HCT116 (cell line): ENCODE results near the gene TRAF5. TPM values are rescaled to one million over a fixed set of nuclear protein-coding genes. Genes with fewer than 3 reads are reported as not detected.

ENCODE experiments used
- ATAC-seq: fragments of 200-7000 bp; cut with Tn5 transposase; 2 replicates; pipeline ENCODE4 v1.9.1; 2020; ENCODE audit warnings: mild to moderate bottlenecking, moderate library complexity
- BruUV-seq: library from RNA; stranded (reverse); fragments of 400-500 nt; replicated peaks from 2 replicates; lab custom pipeline; 2021; lab: Mats Ljungman, UMichigan
- CTCF ChIA-PET: fragments of 300-600 bp; sonication (Branson Sonifier 250); formaldehyde crosslinking; loops from one replicate; lab custom pipeline; 2021; ENCODE audit warnings: antibody characterized with exemption; lab: Charles Lee
- POLR2A ChIA-PET: fragments of 300-600, 350-600 bp; sonication (Branson Sonifier 250); formaldehyde crosslinking; loops from one replicate; lab custom pipeline; 2021; ENCODE audit warnings: antibody characterized with exemption; lab: Charles Lee
- RAD21 ChIA-PET, 2 experiments: fragments of 300-600 bp; sonication (Branson Sonifier 250); formaldehyde crosslinking; loops; one replicate each; lab custom pipeline; 2023; ENCODE audit warnings: low total read pairs in 2 of 2; ENCODE audit not compliant: uncharacterized antibody in 2 of 2, unreplicated experiment in 2 of 2, low non-redundant PET in 1 of 2; lab: Charles Lee
- DNase-seq: peaks from one replicate; pipeline ENCODE4 v3.0.0-alpha.2; 2010; ENCODE audit warnings: low read depth, low spot score
- H2AFZ ChIP-seq: fragments of 200-600 bp; shearing (Covaris generic), sonication (generic); 2 replicates; pipeline ENCODE4 v1.6.1; 2017; ENCODE audit warnings: low read depth, mixed run types, mixed read lengths, antibody characterized with exemption, low read length; ENCODE audit not compliant: poor library complexity, severe bottlenecking
- H3K27ac ChIP-seq: 2 replicates; pipeline ENCODE4 v1.5.1; 2012; ENCODE audit warnings: low read depth, low read length
- H3K27me3 ChIP-seq: fragments of 200-600 bp; sonication (generic); 2 replicates; pipeline ENCODE4 v1.6.1; 2016; ENCODE audit warnings: mixed run types, low read length, mixed read lengths; ENCODE audit not compliant: insufficient read depth
- H3K36me3 ChIP-seq, 2 experiments: fragments of 200-500 bp in 1 of 2; fragments of 200-600 bp in 1 of 2; sonication (Bioruptor generic) in 1 of 2; sonication (generic) in 1 of 2; 2 replicates each; pipeline versions ENCODE4 v1.5.1 to v1.6.1; 2014 to 2016; ENCODE audit warnings: low read length in 2 of 2, inconsistent platforms in 1 of 2, mixed read lengths in 1 of 2, mixed run types in 1 of 2; ENCODE audit not compliant: insufficient read depth in 2 of 2, control insufficient read depth in 1 of 2
- H3K4me1 ChIP-seq, 2 experiments: fragments of 200-600 bp in 1 of 2; sonication (generic) in 1 of 2; 2 replicates each; pipeline versions ENCODE4 v1.5.1 to v1.6.1; 2012 to 2017; ENCODE audit warnings: low read length in 2 of 2, inconsistent platforms in 1 of 2, mild to moderate bottlenecking in 1 of 2, mixed read lengths in 1 of 2, mixed run types in 1 of 2, moderate library complexity in 1 of 2; ENCODE audit not compliant: insufficient read depth in 2 of 2, control insufficient read depth in 1 of 2
- H3K4me2 ChIP-seq: fragments of 200-600 bp; sonication (generic); 2 replicates; pipeline ENCODE4 v1.6.1; 2017; ENCODE audit warnings: mixed run types, low read length, mixed read lengths
- H3K4me3 ChIP-seq, 2 experiments: fragments of 200-600 bp in 1 of 2; sonication (generic) in 1 of 2; replicated peaks in 1 of 2; 2 replicates each; pipeline ENCODE4 v1.5.1; 2011 to 2016; ENCODE audit warnings: low read length in 2 of 2, control low read depth in 1 of 2, low read depth in 1 of 2, mild to moderate bottlenecking in 1 of 2, mixed read lengths in 1 of 2, mixed run types in 1 of 2
- H3K79me2 ChIP-seq: fragments of 200-600 bp; sonication (generic); 2 replicates; pipeline ENCODE4 v1.6.1; 2017; ENCODE audit warnings: mild to moderate bottlenecking, mixed run types, low read length, moderate library complexity, mixed read lengths; ENCODE audit not compliant: insufficient read depth
- H3K9ac ChIP-seq: fragments of 200-600 bp; sonication (generic); 2 replicates; pipeline ENCODE4 v1.6.1; 2016; ENCODE audit warnings: low read length, mixed read lengths
- H3K9me2 ChIP-seq: fragments of 200-600 bp; sonication (generic), shearing (Covaris generic); 2 replicates; pipeline ENCODE4 v1.6.1; 2017; ENCODE audit warnings: mixed run types, mild to moderate bottlenecking, moderate library complexity; ENCODE audit not compliant: insufficient read depth
- H3K9me3 ChIP-seq, 2 experiments: fragments of 200-500 bp in 1 of 2; fragments of 200-600 bp in 1 of 2; sonication (Bioruptor generic) in 1 of 2; sonication (generic) in 1 of 2; 2 replicates each; pipeline ENCODE4 v1.6.1; 2014 to 2017; ENCODE audit warnings: low read length in 2 of 2, mixed read lengths in 2 of 2, inconsistent platforms in 1 of 2, low read depth in 1 of 2, mild to moderate bottlenecking in 1 of 2, mixed run types in 1 of 2, moderate library complexity in 1 of 2; ENCODE audit not compliant: control insufficient read depth in 1 of 2, insufficient read depth in 1 of 2
- H4K20me1 ChIP-seq: fragments of 200-600 bp; sonication (generic), shearing (Covaris generic); 2 replicates; pipeline ENCODE4 v1.6.1; 2017; ENCODE audit warnings: mixed run types, mild to moderate bottlenecking, moderate library complexity; ENCODE audit not compliant: insufficient read depth
- EGR1 ChIP-seq: IDR thresholded peaks from 2 replicates; pipeline ENCODE4 v1.6.1; 2012; ENCODE audit warnings: low read depth
- JUND ChIP-seq: IDR thresholded peaks from 2 replicates; pipeline ENCODE4 v1.6.1; 2012
- RAD21 ChIP-seq: IDR thresholded peaks from 2 replicates; pipeline ENCODE4 v1.6.1; 2012; ENCODE audit warnings: low read depth, mild to moderate bottlenecking
- SP1 ChIP-seq: IDR thresholded peaks from 2 replicates; pipeline ENCODE4 v1.6.1; 2012; ENCODE audit warnings: low read depth
- YY1 ChIP-seq: IDR thresholded peaks from 2 replicates; pipeline ENCODE4 v1.6.1; 2011; ENCODE audit warnings: low read length, low read depth, moderate library complexity, mild to moderate bottlenecking; ENCODE audit not compliant: insufficient replicate concordance; ENCODE audit errors: extremely low read depth
- intact Hi-C: fragments of 100-400 bp; cut with micrococcal nuclease; formaldehyde crosslinking; loops from 2 replicates; pipeline ENCODE4 v1.10.0; 2022
- total RNA-seq: library from RNA; stranded (reverse); gene quantifications from one replicate; pipeline ENCODE4 v1.2.1, GENCODE V29; 2021; ENCODE audit not compliant: unreplicated experiment
- TF ChIP-seq, protein P1 (sequence below), 3 experiments: fragments of 200-600 bp in 1 of 3; sonication (generic) in 1 of 3; IDR thresholded peaks in 2 of 3; conservative IDR thresholded peaks in 1 of 3; 2 replicates each; pipeline ENCODE4 v1.5.1; 2012 to 2017; ENCODE audit warnings: low read depth in 2 of 3, low read length in 2 of 3, antibody characterized with exemption in 1 of 3, borderline replicate concordance in 1 of 3, control low read depth in 1 of 3, mild to moderate bottlenecking in 1 of 3, mixed read lengths in 1 of 3, mixed run types in 1 of 3, moderate library complexity in 1 of 3; ENCODE audit not compliant: insufficient read depth in 1 of 3
- TF ChIP-seq, protein P2 (sequence below): IDR thresholded peaks from 2 replicates; pipeline ENCODE4 v1.6.1; 2012

The TRAF5 gene
- total RNA-seq, 1 experiment from 2014 or later = 6.5 TPM

DNA sequence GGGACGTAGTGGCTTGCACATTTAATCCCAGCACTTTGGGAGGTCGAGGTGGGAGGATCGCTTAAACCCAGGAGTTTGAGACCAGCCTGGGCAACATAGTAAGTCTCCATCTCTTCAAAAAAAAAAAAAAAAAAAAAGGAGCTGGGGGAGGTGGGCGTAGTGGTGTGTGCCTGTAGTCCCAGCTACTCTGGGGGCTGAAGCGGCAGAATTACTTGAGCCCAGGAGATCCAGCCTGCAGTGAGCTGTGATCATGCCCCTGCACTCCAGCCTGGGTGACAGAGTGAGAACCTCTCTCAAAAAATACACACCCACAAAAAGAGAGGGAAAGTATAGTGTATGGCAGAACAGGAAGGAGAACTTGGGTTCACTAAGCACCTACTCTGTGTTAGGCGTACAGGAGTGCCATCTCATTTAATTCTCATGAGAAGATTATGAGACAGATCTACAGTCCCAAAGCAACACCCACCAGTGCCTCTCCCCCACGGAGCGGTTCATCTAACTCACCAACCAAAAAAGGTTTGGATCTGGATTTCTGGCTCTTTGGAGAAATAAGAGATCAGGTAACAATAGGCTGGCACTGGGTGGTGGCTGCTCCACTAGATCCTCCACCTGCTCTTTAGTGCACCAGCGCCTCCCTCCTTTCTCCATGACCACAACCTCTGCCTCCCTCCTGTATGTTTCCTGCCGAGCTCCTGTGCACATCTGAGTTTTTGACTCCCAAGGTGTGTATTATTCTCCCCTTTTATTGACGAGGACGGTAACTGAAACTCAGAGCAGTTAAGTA, 1.4 kb upstream of the TRAF5 start:
- H2AFZ ChIP-seq = no peak overlapping the region
- TF ChIP-seq SP1 (no peak), RAD21 (0 out of 2 replicates have a peak, but pooled peaks have one; percentile 22), JUND (no peak)
- TF ChIP-seq, protein P1, sequence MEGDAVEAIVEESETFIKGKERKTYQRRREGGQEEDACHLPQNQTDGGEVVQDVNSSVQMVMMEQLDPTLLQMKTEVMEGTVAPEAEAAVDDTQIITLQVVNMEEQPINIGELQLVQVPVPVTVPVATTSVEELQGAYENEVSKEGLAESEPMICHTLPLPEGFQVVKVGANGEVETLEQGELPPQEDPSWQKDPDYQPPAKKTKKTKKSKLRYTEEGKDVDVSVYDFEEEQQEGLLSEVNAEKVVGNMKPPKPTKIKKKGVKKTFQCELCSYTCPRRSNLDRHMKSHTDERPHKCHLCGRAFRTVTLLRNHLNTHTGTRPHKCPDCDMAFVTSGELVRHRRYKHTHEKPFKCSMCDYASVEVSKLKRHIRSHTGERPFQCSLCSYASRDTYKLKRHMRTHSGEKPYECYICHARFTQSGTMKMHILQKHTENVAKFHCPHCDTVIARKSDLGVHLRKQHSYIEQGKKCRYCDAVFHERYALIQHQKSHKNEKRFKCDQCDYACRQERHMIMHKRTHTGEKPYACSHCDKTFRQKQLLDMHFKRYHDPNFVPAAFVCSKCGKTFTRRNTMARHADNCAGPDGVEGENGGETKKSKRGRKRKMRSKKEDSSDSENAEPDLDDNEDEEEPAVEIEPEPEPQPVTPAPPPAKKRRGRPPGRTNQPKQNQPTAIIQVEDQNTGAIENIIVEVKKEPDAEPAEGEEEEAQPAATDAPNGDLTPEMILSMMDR (IDR thresholded peaks at IDR 0.05 in 2 of 3, conservative IDR thresholded peaks at IDR 0.05 in 1 of 3; ENCODE audit: borderline replicate concordance in 1 of 3, insufficient read depth in 1 of 3, low read depth in 2 of 3, low read length in 2 of 3) = no peak
- no TSS peak for BruUV-seq
- H3K27me3 ChIP-seq = no peaks in the 10 kb centered on the region
- no peaks in the 10 kb centered on the region for H3K79me2 ChIP-seq
- peaks cover 0 to 38% of the 10 kb centered on the region in 2 experiments; a peak in 3 of 4 replicates for H3K4me1 ChIP-seq
- no peaks in the 10 kb centered on the region for H4K20me1 ChIP-seq
- no peak overlapping the region for H3K4me2 ChIP-seq
- RAD21 ChIA-PET = no interaction called here
- no peak overlapping the region for H3K4me3 ChIP-seq
- no peaks in the 10 kb centered on the region for H3K36me3 ChIP-seq
- no peak for ATAC-seq
- intact Hi-C loops = loop anchor here (5.0 kb wide), 1 partner anchor 57 kb away; no protein-coding TSS in a partner anchor
- no peaks in the 10 kb centered on the region for H3K9me3 ChIP-seq
- POLR2A ChIA-PET = interaction anchor here (1.3 kb wide), 1 partner anchor 57 kb away, joined by 8 read pairs; no protein-coding TSS in a partner anchor
- H3K9me2 ChIP-seq = no peaks in the 10 kb centered on the region
- DNase-seq = no peak
- H3K27ac ChIP-seq = no peak overlapping the region
- H3K9ac ChIP-seq = no peak overlapping the region
- CTCF ChIA-PET = no interaction called here

DNA sequence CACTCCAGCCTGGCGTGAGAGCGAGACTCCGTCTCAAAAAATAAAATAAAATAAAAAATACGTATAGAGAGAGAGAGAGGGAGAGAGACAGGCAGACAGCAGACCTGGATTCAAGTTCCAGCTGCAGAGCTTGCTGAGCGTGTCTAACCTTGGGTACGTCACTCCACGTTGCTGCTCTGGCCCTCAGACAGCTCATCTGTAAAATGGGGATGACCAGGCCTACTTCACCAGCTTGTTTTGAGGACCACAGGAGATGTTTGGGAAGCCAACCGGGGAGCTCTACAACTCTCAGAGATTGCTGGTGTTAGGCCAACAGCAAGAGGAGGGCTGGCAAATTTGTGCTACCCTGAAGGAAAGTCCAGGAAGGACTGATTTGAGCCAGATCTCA, 499 bp upstream of the TRAF5 start:
- CTCF ChIA-PET = no interaction called here
- H3K9me3 ChIP-seq = no peaks in the 10 kb centered on the region
- BruUV-seq = no TSS peak
- POLR2A ChIA-PET = interaction anchor here (1.3 kb wide), 1 partner anchor 56 kb away, joined by 8 read pairs; no protein-coding TSS in a partner anchor
- no peaks in the 10 kb centered on the region for H4K20me1 ChIP-seq
- peaks cover 0 to 32% of the 10 kb centered on the region in 2 experiments; a peak in 3 of 4 replicates for H3K4me1 ChIP-seq
- RAD21 ChIA-PET = no interaction called here
- H3K9ac ChIP-seq = peak overlapping the region; percentile 64
- peak overlapping the region; percentile 87 for H3K4me2 ChIP-seq
- H3K27me3 ChIP-seq = no peaks in the 10 kb centered on the region
- H3K36me3 ChIP-seq = no peaks in the 10 kb centered on the region
- TF ChIP-seq, protein P2, sequence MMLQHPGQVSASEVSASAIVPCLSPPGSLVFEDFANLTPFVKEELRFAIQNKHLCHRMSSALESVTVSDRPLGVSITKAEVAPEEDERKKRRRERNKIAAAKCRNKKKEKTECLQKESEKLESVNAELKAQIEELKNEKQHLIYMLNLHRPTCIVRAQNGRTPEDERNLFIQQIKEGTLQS = no peak
- no peak for TF ChIP-seq YY1
- no peak for TF ChIP-seq RAD21
- TF ChIP-seq EGR1 = no peak
- no peak for TF ChIP-seq SP1
- ATAC-seq = 0 out of 2 replicates have a peak, but pooled peaks have one; percentile 0
- intact Hi-C loops = no loop called here
- no peak overlapping the region; the same call in 1 of the 2 replicates for H3K27ac ChIP-seq
- H3K9me2 ChIP-seq = no peaks in the 10 kb centered on the region
- no peak for DNase-seq
- H3K4me3 ChIP-seq = peak overlapping the region; percentile 49 to 63
- H3K79me2 ChIP-seq = no peaks in the 10 kb centered on the region
- peak overlapping the region; percentile 89 for H2AFZ ChIP-seq
